ENCODE measurements around the gene PHF2.

The PHF2 gene

DNA sequence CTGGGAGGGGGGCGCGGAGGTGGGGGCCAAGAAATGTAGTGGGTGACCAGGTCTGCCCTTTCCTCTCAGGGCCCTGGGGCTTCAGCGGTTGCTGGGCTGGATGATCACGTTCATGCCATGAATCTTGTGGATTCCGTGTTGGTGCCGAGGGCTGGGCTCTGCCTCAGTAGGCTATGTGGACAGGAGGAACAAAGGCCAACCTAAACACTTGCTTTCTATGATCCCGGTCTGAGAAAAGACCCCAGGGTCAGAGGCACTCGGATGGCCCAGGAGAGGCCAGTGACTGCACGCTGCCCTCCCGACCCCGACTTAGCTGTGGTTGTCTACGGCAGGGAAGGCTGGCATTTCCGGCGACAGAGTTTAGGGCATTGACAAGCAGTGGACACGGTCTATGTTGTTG, 26.6 kb downstream of the PHF2 start:
- DNase-seq: no peak

DNA sequence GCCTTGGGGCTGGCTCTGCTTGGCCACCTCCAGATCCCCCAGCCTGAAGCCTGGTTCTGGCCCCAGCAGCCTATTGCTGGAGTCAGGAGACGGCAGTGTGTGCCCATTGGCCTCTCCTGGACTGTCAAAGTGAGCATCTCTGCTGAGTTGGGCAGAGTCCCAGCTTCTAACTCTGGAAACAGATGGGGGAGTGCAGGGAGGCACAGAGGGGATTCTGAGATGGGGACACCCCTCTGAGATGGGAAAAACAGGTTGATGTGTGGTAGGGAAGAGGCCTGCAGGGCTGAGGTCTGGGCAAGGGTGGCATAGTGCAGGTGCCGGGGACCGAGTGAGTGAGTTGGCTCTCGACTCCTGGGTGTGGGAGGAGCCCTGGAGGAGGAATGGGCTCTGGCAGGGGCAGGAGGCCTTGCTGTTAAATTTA, 27.5 kb downstream of the PHF2 start:
- DNase-seq: no peak

DNA sequence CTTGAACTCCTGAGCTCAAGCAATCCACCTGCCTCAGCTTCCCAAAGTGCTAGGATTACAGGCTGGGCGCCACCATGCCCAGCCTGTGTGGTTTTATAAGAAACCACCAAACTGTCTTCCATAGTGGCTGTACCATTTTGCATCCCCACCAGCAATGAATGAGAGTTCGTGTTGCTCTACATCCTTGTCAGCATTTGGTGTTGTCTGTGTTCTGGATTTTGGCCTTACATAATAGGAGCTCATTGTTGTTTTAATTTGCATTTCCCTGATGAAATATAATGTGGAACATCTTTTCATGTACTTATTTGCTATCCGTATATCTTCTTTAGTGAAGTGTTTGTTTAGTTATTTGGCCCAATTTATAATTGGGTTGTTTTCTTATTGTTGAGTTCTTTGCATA, 29.8 kb downstream of the PHF2 start:
- no peak for DNase-seq

DNA sequence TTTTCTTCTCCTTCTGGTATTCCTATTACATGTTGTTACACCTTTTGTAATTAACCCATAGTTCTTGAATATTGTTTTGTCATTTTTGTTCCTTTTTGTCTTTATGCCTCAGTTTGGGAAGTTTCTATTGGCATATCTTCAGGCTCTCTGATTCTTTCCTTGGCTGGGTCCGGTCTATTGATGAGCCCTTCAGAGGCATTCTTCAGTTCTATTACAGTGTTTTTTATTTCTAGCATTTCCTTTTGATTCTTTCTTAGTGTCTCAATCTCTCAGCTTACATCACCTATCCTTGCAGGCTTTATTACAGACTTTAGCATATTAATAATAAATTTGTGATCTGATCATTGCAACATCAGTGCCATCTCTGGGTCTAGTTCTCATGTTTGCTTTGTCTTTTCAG, 33.8 kb downstream of the PHF2 start:
- DNase-seq: no peak

DNA sequence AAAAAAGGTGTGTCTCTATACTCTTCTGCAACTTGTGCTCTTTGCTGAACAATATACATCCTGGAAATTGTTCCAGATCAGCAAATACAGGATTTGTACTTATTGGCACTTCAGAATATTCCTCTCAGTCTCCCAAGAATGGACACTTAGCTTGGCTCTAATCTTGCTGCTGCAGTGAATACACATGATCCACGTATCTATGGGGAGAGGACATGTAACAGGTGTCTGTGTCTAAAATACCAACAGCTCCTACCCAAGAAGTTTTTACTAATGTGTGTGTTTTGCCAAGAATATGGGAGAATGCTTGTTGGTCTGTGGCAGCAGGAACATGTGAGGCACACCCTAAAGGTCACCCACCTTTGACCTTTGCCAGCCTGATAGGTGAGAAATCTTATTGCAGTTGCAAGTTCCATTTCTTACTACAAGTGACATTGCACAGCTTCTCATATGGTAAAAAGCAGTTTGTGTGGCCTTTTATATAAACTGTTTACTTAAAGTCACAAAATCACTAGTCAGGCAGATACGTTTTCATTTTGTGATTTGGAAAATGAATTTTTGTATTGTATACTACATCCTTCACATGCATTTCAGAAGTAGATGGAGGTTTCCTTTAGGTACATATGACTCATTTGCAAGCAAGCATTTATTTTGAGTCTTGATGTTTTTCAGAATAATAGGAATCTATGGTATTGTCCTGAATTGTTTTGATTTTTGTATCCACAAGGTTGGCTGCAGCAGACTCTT, 35.8 kb downstream of the PHF2 start:
- no peak for DNase-seq

DNA sequence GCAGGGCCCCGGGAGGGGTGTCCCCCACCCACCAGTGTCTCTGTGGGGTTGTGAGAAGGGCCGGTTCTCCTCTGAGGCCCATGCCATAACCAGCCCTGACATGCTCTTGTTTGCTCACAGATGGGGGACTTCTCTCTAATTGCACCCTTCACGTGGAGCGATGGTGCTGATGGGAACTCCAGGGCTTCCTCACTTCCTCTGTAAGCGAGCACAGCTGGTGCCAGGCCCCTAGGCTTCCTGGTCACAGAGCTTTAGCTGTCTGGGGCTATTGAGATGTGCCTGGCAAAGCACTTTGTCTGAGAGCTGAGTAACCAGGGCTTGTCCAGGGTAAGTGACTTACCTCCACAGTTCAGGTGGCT, 36.4 kb downstream of the PHF2 start:
- no peak for DNase-seq

DNA sequence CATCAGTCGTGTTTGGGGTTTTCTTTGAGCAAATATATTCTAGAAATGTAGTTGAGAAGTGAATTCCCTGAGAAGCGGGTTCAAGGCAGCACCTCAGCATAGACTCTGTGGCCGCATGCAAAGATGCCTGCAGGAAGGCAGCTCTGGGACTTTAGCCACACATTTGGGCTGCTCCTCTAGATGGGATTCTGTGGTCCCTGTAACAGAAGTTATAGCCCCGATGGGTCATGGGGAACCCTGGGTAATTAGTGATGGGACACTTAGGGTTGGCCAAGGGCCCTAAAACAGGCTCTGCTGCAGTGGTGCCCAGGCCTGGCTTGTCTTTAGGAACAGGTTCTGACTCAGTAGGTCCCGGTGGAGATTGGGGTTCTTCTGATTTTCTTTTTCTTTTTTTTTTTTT, 36.8 kb downstream of the PHF2 start:
- DNase-seq: no peak

DNA sequence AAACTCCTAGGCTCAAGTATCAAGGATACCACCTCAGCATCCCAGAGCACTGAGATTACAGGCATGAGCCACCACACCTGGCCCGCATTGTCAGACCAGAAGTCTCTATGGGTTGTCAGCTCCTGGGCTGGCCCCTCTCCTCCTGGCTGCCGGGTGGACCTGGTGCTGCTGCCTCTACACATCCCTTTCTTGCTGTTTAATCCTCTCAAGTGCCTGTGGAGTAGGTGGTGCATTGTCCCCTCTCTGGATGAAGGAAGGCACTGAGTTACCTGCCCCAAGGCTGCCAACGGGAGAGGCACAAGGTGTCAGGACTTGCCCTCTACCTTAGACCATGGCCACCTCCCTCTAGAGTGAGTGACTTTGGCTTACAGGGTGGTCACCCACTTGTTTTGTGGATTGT, 37.4 kb downstream of the PHF2 start:
- no peak for DNase-seq

DNA sequence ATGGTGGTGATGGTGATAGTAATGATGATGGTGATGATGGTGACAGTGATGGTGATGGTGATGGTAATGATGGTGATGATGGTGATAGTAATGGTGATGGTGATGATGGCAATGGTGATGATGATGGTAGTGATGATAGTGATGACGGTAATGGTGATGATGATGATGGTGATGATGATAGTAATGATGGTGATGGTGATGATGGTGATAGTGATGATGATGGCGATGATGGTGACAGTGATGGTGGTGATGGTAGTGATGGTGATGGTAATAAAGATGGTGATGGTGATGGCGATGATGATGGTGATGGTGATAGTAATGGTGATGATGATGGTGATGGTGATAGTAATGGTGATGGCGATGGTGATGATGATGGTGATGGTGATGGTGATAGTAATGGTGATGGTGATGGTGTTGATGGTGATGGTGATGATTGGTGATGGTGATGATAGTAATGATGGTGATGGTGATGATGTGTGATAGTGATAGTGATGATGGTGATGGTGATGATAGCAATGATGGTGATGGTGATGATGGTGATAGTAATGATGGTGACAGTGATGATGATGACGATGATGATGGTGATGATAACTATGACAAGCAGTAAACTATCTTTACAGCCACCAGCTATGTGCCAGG, 38.6 kb downstream of the PHF2 start:
- no peak for DNase-seq

DNA sequence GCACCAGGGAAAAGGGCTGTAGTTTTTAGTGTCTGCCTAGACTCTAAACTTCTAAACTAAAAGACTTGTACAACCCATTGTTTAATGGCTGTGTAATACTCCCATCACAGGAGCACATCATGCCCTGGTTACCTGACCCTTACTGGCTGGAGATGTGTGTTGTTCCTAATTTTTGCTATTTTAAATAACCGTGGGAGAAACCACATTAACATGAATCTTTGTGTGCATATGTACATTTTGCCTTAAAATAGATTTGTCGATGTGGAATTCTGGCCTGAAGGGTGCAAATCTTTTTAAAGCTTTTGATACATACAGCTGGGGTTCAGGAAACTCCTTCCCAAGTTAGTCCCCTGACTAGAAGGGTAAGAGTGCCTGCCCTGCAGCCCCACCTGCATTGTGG, 39.7 kb downstream of the PHF2 start:
- no peak for DNase-seq

DNA sequence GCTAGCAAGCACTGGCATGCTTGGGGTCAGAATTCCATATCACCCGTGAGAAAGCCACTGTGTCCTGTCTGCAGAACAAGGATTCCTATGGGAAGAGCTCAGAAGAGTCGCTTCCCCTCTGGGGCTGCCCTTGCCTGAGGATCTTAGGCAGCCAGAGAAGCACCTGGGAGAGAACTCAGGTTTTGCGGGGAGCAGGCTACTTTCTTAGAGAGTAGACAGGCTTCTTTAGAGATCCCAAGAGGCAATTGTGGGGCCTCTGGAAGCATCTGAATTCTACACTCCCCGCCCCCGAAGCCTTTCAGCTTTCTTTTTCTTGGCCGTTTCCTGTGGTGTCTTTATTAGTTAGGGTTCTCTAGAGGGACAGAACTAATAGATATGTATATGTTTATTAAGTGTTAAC, 40.9 kb downstream of the PHF2 start:
- no peak for DNase-seq

DNA sequence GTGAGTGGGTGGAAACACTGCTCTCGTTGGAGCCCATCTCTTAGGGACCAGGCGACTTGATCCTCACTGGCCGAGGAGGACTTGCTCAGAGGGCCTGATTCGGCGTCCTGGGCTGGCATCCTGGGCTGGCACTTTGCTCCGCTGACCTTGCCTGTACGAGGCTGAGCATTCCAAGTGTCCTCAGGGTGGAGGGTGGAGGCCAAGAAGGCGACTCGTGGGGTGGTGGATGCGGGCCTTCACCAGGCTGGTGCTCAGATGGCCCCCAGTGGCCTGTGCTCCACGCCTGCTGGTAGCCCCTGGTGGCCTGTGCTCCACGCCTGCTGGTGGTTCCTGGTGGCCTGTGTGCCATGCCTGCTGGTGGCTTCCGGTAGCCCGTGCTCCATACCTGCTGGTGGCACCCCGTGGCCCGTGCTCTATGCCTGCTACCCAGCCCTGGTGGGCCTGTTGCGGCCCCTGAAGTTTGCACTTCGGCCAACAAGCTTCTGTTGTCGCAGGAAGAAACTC, 42.9 kb downstream of the PHF2 start:
- DNase-seq: no peak

DNA sequence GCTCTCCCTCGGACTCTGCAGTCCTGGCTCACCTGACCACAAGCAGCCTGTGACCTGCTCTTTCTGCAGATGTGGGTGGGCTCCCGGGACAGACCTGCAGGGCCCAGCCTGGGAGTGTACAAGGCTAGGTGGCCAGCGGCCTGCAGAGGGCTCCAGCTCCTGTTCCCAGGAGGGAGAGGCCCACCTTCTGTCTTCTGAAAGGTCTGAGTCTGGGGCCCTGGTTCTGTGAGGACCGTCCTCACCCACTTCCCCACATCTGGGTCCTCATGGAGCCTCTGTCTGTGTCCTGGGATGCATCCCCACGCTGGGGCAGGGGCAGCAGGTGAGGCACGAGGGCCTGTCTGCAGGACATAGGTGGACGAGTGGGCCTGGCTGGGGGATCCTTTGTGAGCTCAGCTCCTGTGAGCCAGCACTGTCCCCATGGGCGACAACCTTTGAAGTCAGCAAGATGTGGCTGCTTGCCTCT, 43.7 kb downstream of the PHF2 start:
- no peak for DNase-seq

DNA sequence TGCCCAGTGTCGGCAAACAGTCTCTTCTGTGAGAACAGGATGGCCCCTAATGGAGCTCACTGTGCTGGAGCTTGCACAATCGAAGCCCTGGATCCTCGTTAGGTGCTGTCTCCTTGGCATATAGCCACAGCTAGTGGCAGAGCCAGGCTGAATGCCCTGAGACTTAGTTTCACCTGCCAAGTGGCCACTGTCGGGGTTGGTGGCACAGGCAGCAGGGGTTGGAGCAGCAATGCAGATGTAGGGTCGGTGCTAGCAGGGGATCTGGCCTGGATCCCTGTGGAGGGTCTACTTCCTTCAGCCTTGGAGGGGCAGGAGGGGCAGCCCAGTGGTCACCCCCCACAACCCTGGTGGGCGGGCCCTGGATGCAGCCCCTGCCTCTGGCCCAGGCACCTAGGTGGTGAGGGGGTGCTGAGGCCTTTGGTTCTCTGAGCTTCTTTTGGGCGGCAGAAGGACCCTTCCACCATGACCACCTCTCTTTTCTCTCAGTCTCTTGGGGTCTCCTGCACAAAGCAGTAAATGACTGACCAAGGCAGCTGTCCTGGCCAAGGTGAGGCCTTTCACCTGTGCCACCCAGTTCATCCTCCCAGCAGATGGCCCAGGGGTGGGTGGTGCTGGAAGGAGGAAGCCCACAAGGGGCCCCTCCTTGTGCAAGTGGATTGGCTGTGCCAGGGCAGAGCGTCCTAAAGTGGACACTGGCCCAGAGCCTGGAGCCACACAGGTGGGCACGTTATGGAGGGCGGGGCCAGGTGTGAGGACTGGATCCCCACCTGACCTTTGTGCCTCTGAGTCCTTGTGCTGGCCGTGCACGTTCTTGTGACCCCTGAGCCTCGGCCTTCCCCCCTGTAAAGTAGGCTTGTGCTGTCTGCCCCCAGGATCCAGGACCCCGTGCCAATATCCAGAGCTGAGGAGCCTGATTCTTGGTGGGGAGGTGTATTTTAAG, 44.8 kb downstream of the PHF2 start:
- DNase-seq: no peak

DNA sequence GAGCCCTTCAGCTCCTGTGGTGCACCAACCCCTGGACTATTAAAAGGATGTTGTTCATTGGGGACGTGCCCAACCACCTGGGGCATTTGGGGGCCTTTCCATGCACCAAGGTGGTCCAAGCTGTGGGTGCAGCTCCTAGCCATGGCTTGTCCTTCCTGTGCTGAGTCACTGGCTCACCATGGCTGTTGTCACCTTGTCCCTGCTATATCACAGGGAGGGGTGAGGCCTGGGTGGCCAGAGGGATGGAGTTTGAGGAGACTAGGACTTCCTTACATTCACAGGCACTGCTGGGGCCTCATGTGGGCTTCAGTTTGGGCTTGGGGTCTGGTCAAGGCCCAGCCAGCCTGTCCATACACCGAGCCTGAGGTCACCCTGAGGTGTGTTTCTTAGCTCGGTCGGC, 45.5 kb downstream of the PHF2 start:
- no peak for DNase-seq

DNA sequence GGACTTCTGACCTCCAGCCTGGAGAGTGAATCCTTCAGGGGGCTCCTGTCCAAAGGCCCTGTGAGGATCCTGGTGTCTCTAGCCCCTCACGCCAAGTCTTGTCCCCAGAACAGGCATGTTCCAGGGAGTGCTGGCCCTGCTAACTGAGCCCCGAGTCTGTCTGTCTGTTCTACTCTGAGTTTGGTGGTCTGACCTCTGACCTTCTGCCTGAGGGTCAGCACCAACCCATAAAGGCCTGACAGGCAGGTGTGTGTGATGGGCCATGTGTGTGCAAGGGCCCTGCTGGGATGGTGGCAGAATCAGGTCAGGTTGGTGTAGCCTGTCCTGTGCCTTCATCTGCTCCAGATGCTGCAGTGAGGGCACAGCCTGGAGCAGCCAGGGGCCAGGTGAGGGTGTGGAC, 46.3 kb downstream of the PHF2 start:
- no peak for DNase-seq

DNA sequence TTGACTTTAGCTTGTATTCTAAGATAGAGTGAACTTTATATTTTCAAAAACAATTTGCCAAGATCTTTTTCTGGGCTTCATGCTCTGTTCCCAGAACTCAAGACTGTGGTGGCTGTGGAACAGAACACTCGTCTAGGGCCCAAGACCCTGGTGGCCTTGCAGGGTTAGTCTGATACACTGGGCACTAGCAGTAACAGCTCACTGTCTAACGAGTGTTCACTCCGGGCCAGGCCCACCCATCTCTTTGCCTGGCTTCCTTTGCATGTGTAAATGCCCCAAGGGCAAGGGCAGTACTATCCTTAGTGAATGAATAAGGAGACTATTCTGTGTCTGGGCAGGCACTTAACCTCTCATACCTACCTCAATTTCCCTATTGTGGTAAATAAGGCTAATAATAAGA, 47.4 kb downstream of the PHF2 start:
- DNase-seq: no peak

DNA sequence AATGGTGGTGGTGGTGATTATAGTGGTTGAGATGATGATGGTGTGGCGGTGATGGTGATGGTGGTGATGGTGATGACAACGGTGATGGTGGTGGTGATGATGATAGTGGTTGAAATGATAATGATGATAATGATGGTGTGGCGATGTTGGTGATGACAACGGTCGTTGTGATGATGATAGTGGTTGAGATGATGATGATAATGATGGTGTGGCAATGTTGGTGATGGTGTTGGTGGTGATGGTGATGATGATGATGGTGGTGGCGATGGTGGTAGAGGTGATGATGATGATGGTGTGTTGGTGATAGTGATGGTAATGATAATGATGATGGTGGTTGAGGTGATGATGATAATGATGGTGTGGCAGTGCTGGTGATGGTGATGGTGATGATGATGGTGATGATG, 48.0 kb downstream of the PHF2 start:
- no peak for DNase-seq

DNA sequence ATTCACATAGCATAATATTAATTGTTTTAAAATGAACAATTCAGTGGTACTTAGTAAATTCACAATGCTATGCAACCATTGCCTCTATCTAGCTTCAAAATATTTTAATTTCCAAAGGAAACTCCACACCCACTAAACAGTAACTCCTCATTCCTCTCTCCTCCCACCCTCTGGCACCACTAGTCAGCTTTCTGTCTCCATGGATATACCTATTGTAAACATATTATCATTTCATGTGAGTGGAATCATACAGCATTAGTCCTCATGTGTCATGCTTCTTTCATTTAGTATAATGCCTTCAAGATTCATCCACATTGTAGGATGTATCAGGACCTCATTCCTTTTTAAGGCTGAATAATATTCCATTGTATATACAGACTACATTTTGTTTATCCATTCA, 48.6 kb downstream of the PHF2 start:
- DNase-seq: no peak

DNA sequence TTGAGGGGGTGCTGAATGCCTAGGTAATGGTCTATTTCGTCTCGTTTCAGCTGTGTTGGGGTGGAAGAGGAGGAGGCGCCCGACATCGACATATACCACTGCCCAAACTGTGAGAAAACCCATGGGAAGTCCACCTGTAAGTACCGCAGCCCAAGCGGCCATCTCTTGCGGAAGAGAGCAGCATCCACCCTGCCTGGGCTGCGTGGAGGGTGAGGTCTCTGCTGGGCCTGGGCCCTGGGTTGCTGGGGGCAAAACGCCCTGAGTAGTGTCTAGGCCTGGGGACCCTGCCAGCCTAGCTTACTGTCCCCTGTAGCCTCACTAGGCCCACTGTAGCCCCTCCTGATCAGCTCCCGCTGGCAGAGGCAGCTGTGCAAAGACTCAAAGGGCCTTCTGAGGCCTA, 53.5 kb downstream of the PHF2 start:
- DNase-seq: no peak

DNA sequence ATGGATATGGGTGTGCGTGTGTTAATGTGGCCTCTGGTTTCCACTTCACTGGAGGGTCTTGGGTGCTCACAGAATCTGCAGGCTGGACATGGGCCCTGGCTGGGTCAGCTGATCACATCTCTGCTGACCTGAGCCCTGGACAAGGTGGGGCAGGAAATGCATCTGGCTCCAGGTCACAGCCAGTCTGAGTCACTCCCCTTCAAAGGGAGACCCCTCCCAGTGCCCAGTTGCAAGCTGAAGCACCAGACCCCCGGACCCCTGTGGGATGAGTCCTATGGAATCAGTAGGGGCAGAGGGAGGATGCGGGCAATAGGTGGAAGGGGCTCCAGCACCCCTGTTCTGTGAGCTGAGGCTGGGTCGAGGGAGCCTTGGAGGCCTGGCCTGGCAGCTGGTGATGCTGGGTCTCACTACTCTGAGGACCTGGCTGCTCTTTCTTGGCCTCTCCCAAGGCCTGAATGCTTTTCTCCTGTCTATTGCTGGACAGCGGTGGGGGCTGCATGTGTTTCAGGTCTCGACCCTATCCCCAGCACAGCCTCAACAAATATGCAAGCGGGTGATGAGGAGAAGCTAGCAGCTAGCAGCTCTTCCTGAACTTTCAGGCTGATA, 54.5 kb downstream of the PHF2 start:
- DNase-seq: no peak

DNA sequence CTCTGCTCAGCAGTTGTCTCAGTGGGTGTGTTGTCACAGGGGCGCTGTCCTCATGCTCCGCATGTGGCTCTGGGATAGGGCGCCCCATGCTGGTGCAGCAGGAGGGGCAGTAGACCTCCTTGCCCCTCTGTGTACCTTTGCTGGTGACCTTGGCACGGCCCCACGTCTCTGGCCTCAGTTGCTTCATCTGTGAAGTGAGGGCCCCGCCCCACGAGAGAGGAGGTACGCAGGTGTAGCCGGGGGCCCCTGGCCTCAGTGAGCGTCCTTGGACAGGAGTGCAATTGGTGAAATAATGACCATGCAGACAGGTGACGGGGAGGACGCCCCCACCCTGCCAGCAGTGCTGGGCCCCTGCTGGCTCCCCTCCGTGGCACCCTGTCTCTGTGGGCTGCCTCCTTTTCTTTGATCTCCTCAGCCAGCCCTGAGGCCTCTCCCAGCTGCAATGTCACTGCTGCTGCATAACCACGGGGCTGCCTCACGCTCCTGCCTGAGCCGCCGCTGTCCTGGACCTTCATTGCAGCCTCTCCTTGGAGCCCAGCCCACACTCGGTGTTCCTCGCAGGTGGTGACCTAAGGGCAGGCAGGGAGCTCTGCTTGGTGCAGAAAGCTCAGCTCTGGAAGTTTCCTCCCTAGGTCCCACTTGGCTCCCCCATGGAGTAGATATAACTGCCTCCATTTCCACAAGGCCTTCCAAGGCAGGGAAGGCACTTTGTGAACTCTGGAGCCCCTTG, 57.3 kb downstream of the PHF2 start:
- no peak for DNase-seq
